ENCODE measurements around the gene COMMD10. TPM values are rescaled to one million over a fixed set of nuclear protein-coding genes. Genes with fewer than 3 reads are reported as not detected.

The COMMD10 gene
- polyA plus RNA-seq, 1 donor (not counting 4 experiments of a cell fraction or from before 2014, with no cell fraction given): 22.3 TPM

GRCh38 chr5:116091416-116091815 lies 6.6 kb downstream of the COMMD10 start:
- no peak for FAIRE-seq
- no peak overlapping the region for H2AFZ ChIP-seq (ENCODE audit: control insufficient read depth, low read length)
- no peak overlapping the region for H3K4me3 ChIP-seq (ENCODE audit: control insufficient read depth in 2 of 3, extremely low read depth in 1 of 3, insufficient read depth in 2 of 3, low read depth in 1 of 3, low read length in 3 of 3)
- no peak for DNase-seq (ENCODE audit: low read depth, low spot score)
- TF ChIP-seq EZH2 (IDR thresholded peaks at IDR 0.05; ENCODE audit: low read length): no peak
- TF ChIP-seq, protein P1, sequence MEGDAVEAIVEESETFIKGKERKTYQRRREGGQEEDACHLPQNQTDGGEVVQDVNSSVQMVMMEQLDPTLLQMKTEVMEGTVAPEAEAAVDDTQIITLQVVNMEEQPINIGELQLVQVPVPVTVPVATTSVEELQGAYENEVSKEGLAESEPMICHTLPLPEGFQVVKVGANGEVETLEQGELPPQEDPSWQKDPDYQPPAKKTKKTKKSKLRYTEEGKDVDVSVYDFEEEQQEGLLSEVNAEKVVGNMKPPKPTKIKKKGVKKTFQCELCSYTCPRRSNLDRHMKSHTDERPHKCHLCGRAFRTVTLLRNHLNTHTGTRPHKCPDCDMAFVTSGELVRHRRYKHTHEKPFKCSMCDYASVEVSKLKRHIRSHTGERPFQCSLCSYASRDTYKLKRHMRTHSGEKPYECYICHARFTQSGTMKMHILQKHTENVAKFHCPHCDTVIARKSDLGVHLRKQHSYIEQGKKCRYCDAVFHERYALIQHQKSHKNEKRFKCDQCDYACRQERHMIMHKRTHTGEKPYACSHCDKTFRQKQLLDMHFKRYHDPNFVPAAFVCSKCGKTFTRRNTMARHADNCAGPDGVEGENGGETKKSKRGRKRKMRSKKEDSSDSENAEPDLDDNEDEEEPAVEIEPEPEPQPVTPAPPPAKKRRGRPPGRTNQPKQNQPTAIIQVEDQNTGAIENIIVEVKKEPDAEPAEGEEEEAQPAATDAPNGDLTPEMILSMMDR (optimal IDR thresholded peaks at IDR 0.05 in 1 of 3, IDR thresholded peaks at IDR 0.05 in 1 of 3, conservative IDR thresholded peaks at IDR 0.05 in 1 of 3; ENCODE audit: extremely low read depth in 1 of 3, insufficient read depth in 2 of 3, low read length in 3 of 3): no peak
- H3K79me2 ChIP-seq (ENCODE audit: control insufficient read depth, insufficient read depth, low read length): peaks cover 2% of the 10 kb centered on the region
- H4K20me1 ChIP-seq (ENCODE audit: control insufficient read depth, extremely low read depth, insufficient read depth, low read length): no peaks in the 10 kb centered on the region
- no peaks in the 10 kb centered on the region for H3K9me3 ChIP-seq (ENCODE audit: control insufficient read depth, low read depth, low read length)
- H3K4me2 ChIP-seq (ENCODE audit: control insufficient read depth, extremely low read depth, insufficient read depth, low read depth, low read length): no peak overlapping the region
- H3K36me3 ChIP-seq (ENCODE audit: control insufficient read depth in 2 of 2, extremely low read depth in 1 of 2, insufficient read depth in 2 of 2, low read length in 2 of 2): peaks cover 5 to 10% of the 10 kb centered on the region in 2 experiments
- H3K9me1 ChIP-seq (ENCODE audit: control insufficient read depth, extremely low read depth, insufficient read depth, low read length): no peaks in the 10 kb centered on the region
- no peaks in the 10 kb centered on the region for H3K27me3 ChIP-seq (ENCODE audit: control insufficient read depth, extremely low read depth, insufficient read depth, low read length)
- H3K9ac ChIP-seq (ENCODE audit: control insufficient read depth, extremely low read depth, insufficient read depth, low read length): no peak overlapping the region
- H3K27ac ChIP-seq (ENCODE audit: control insufficient read depth, insufficient read depth, low read length): no peak overlapping the region
- dilution Hi-C loops (cut with MboI; ENCODE audit: extremely low pct_ligation_motif_present, low sequenced_read_pairs): no loop called here
- H3K4me1 ChIP-seq (ENCODE audit: control insufficient read depth, extremely low read depth, insufficient read depth, low read length): no peaks in the 10 kb centered on the region

- Histone ChIP-seq H2AFZ (ENCODE audit: control insufficient read depth, low read length) (no peak overlapping the region), H3K79me2 (ENCODE audit: control insufficient read depth, insufficient read depth, low read length) (no peaks in the 10 kb centered on the region), H3K27ac (ENCODE audit: control insufficient read depth, insufficient read depth, low read length) (no peak overlapping the region), H3K9ac (ENCODE audit: control insufficient read depth, extremely low read depth, insufficient read depth, low read length) (no peak overlapping the region), H3K4me1 (ENCODE audit: control insufficient read depth, extremely low read depth, insufficient read depth, low read length) (no peaks in the 10 kb centered on the region), H3K36me3 (ENCODE audit: control insufficient read depth in 2 of 2, extremely low read depth in 1 of 2, insufficient read depth in 2 of 2, low read length in 2 of 2) (peaks cover 5 to 10% of the 10 kb centered on the region in 2 experiments), H3K9me3 (ENCODE audit: control insufficient read depth, low read depth, low read length) (no peaks in the 10 kb centered on the region), H4K20me1 (ENCODE audit: control insufficient read depth, extremely low read depth, insufficient read depth, low read length) (no peaks in the 10 kb centered on the region), H3K27me3 (ENCODE audit: control insufficient read depth, extremely low read depth, insufficient read depth, low read length) (no peaks in the 10 kb centered on the region), H3K9me1 (ENCODE audit: control insufficient read depth, extremely low read depth, insufficient read depth, low read length) (no peaks in the 10 kb centered on the region), H3K4me3 (ENCODE audit: control insufficient read depth in 2 of 3, extremely low read depth in 1 of 3, insufficient read depth in 2 of 3, low read depth in 1 of 3, low read length in 3 of 3) (no peak overlapping the region), H3K4me2 (ENCODE audit: control insufficient read depth, extremely low read depth, insufficient read depth, low read depth, low read length) (no peak overlapping the region)
- no peak for TF ChIP-seq EZH2 (IDR thresholded peaks at IDR 0.05; ENCODE audit: low read length)
- TF ChIP-seq, protein P1 (optimal IDR thresholded peaks at IDR 0.05 in 1 of 3, IDR thresholded peaks at IDR 0.05 in 1 of 3, conservative IDR thresholded peaks at IDR 0.05 in 1 of 3; ENCODE audit: extremely low read depth in 1 of 3, insufficient read depth in 2 of 3, low read length in 3 of 3): no peak
- no peak for DNase-seq (ENCODE audit: low read depth, low spot score)
- FAIRE-seq: no peak
- dilution Hi-C loops (cut with MboI; ENCODE audit: extremely low pct_ligation_motif_present, low sequenced_read_pairs): no loop called here
Measured at GRCh38 chr5:116097301-116097700, 12.5 kb downstream of the COMMD10 start.
